Lower lobe of right lung (tissue), 2 donors: ENCODE measurements around the gene FAM170B. TPM values are rescaled to one million over a fixed set of nuclear protein-coding genes. Genes with fewer than 3 reads are reported as not detected.

Experiments used
- ATAC-seq, 2 donors: fragments of 200-7000 bp; cut with Tn5 transposase; one replicate each; pipeline ENCODE4 v1.9.1; 2020 to 2022; ENCODE audit warnings: mild to moderate bottlenecking in 2 of 2, moderate library complexity in 2 of 2
- DNase-seq: peaks from one replicate; pipeline ENCODE4 v3.0.0-alpha.2; 2020
- H3K27ac ChIP-seq: fragments of 200-600 bp; one replicate; pipeline ENCODE4 v1.8.0; 2022
- H3K27me3 ChIP-seq: fragments of 200-600 bp; one replicate; pipeline ENCODE4 v1.8.0; 2022; ENCODE audit warnings: low read depth
- H3K36me3 ChIP-seq: fragments of 200-600 bp; one replicate; pipeline ENCODE4 v1.8.0; 2022; ENCODE audit warnings: mild to moderate bottlenecking
- H3K4me1 ChIP-seq: fragments of 200-600 bp; one replicate; pipeline ENCODE4 v1.8.0; 2022
- H3K4me3 ChIP-seq: fragments of 200-600 bp; one replicate; pipeline ENCODE4 v1.8.0; 2022; ENCODE audit warnings: mild to moderate bottlenecking
- H3K9me3 ChIP-seq: fragments of 200-600 bp; one replicate; pipeline ENCODE4 v1.8.0; 2022
- CTCF ChIP-seq: fragments of 200-600 bp; IDR thresholded peaks from one replicate; pipeline ENCODE4 v1.8.0; 2022; ENCODE audit warnings: antibody characterized with exemption, mild to moderate bottlenecking
- intact Hi-C: fragments of 100-400 bp; cut with DNase I; formaldehyde crosslinking; loops from one replicate; pipeline ENCODE4 v1.11.0; 2022
- total RNA-seq: library from RNA; stranded (reverse); fragmentation: NEBNext Ultra II Directional; extraction: Animal tissue kit (Norgen Biotek cat#: 25700); gene quantifications from one replicate; pipeline ENCODE4 v1.2.1, GENCODE V29; 2021
- donor health status: DM: no; HTN: yes; CAD: no; lungs with severe emphysema.

Gene FAM170B
- total RNA-seq, 1 donor from 2014 or later: not detected

DNA sequence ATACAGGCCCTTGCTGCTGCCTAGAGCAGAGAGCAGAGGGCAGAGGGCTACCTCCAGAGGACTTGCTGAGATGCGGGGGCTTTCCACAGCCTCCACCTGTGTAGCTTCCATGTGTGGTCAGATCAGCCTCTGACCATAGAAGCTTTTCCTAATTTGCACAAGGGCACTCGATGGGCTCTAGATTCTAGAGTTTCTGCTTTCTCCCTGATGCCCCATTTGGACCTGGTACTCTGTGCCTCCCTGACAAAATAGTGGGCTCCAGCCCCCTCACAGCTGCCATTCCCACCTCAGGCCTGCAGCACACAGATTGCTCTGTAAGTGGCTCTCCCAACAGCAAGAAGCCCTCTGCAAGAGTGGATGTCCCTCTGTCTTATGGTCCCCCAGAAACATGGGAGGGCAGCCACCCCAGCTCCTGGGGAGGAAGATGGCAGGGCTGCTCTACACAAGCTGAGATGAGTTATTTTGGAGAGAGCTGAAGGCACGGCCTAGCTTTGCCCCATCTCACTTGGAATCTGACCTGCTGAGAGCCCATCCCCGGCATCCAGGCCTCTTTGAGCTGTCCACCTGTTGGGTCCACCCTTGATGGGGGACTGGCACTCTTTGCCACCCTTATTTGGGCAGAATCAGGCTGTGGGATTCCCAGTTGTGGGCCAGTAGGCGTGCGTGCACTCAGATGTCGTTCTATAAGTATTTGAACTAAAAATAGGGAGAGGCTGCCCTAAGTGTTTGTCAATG lies 37.7 kb upstream of the FAM170B start:
- DNase-seq (no peak), ATAC-seq (no peak)
- no peak for TF ChIP-seq CTCF
- H3K27ac ChIP-seq: no peak overlapping the region
- intact Hi-C loops: no loop called here
- H3K4me3 ChIP-seq: no peak overlapping the region
- H3K27me3 ChIP-seq: no peaks in the 10 kb centered on the region
- H3K9me3 ChIP-seq: no peaks in the 10 kb centered on the region
- peaks cover 1% of the 10 kb centered on the region for H3K36me3 ChIP-seq
- peaks cover 26% of the 10 kb centered on the region for H3K4me1 ChIP-seq

- DNase-seq: no peak
Observed at GRCh38 chr10:49170632-49171325, 37.0 kb upstream of the FAM170B start.

GRCh38 chr10:49169776-49170175 lies 36.0 kb upstream of the FAM170B start:
- DNase-seq: no peak
- no peak for TF ChIP-seq CTCF
- Histone ChIP-seq H3K27ac (no peak overlapping the region), H3K4me3 (no peak overlapping the region), H3K4me1 (peaks cover 23% of the 10 kb centered on the region), H3K9me3 (no peaks in the 10 kb centered on the region), H3K27me3 (no peaks in the 10 kb centered on the region), H3K36me3 (peaks cover 14% of the 10 kb centered on the region)
- intact Hi-C loops: no loop called here
- ATAC-seq: no peak

More at GRCh38 chr10:49170632-49171325, 37.0 kb upstream of the FAM170B start:
- no peak for ATAC-seq
- Histone ChIP-seq H3K27me3 (no peaks in the 10 kb centered on the region), H3K27ac (no peak overlapping the region), H3K4me3 (no peak overlapping the region), H3K4me1 (peaks cover 23% of the 10 kb centered on the region), H3K36me3 (peaks cover 6% of the 10 kb centered on the region), H3K9me3 (no peaks in the 10 kb centered on the region)
- TF ChIP-seq CTCF: no peak
- intact Hi-C loops: no loop called here

DNA sequence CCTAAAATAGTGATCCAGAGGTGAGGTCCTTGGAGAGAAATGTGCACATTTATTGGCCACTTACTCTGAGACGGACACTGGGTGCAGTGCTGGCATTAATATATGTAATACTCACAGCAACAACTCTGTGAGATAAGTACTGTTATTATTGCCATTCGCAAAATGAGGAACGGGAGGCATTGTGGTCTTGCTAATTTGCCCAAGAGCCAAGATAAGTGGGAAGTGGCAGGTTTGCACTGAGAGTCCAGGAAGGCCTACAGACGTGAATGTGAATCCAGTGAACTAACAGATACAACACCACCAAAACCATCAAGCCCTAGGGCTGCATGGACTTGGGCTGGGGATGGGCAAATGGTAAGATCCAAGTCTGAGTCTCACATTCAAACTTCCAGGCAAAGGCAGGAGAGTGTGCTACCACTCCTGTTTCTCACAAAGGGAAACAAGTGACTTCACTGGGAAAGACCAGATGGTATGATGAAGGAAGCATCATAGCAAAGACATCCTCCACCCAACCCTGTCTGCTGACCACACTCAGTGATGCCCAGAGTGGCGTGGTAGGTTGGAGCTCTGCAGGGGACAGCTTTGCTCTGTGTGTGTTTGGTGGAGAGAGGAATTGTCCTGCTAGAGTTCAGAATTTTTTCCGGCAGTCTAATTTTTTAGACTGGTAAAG lies 35.1 kb upstream of the FAM170B start:
- no peak for DNase-seq
- ATAC-seq: no peak
- Histone ChIP-seq H3K36me3 (peaks cover 14% of the 10 kb centered on the region), H3K9me3 (no peaks in the 10 kb centered on the region), H3K4me1 (peaks cover 20% of the 10 kb centered on the region), H3K27ac (no peak overlapping the region), H3K27me3 (no peaks in the 10 kb centered on the region), H3K4me3 (no peak overlapping the region)
- intact Hi-C loops: no loop called here
- no peak for TF ChIP-seq CTCF

DNA sequence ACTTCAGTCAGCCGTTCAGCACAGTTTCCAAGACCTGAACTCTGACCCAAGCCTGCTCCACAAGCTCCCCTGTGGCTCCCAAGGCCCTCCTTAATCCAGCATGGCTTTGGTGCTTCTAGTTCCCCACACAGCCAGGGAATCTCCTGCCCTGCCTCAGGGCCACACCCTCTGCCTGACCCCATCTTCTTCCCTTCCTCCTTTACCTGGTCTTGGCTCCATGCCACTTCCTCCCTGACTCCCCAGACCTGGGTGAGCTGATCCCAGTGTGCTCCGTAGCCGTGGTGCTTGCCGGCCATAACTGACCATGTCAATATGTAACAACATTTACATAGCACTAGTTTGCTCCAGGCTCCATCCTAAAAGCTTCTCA lies 34.3 kb upstream of the FAM170B start:
- TF ChIP-seq CTCF: no peak
- Histone ChIP-seq H3K27me3 (no peaks in the 10 kb centered on the region), H3K4me1 (peaks cover 17% of the 10 kb centered on the region), H3K27ac (no peak overlapping the region), H3K9me3 (no peaks in the 10 kb centered on the region), H3K36me3 (peaks cover 14% of the 10 kb centered on the region), H3K4me3 (no peak overlapping the region)
- DNase-seq (no peak), ATAC-seq (no peak)
- intact Hi-C loops: no loop called here
